Kidney (tissue), 22 donors: ENCODE results near the gene LIN28B. TPM values are rescaled to one million over a fixed set of nuclear protein-coding genes. Genes with fewer than 3 reads are reported as not detected.

Experiments
- DNase-seq, 5 donors: peaks; one replicate each; pipeline ENCODE4 v3.0.0-alpha.2; 2013 to 2020
- FAIRE-seq: peaks from 2 replicates; lab custom pipeline; 2012; peaks lifted over from hg19 to GRCh38; lab: Jason Lieb, UNC
- H3K27ac ChIP-seq, 2 donors: one replicate each; pipeline ENCODE4 v1.7.0; 2013; ENCODE audit warnings: low read depth in 2 of 2, low read length in 2 of 2, inconsistent platforms in 1 of 2
- H3K27me3 ChIP-seq: one replicate; pipeline ENCODE4 v1.7.1; 2013; ENCODE audit warnings: low read length, inconsistent platforms; ENCODE audit not compliant: control insufficient read depth, insufficient read depth
- H3K36me3 ChIP-seq, 3 donors: one replicate each; pipeline versions ENCODE4 v1.7.0 to v1.7.1; 2013; ENCODE audit warnings: low read length in 3 of 3, control low read depth in 1 of 3, inconsistent platforms in 1 of 3; ENCODE audit not compliant: insufficient read depth in 3 of 3, control insufficient read depth in 2 of 3
- H3K4me1 ChIP-seq, 3 donors: one replicate each; pipeline versions ENCODE4 v1.7.0 to v1.7.1; 2013; ENCODE audit warnings: low read length in 3 of 3, inconsistent platforms in 1 of 3, low read depth in 1 of 3; ENCODE audit not compliant: control insufficient read depth in 2 of 3, insufficient read depth in 2 of 3
- H3K4me3 ChIP-seq, 3 donors: one replicate each; pipeline versions ENCODE4 v1.7.0 to v1.8.1; 2013; ENCODE audit warnings: low read length in 3 of 3, control low read depth in 1 of 3, inconsistent platforms in 1 of 3
- H3K9ac ChIP-seq, 3 donors: one replicate each; pipeline versions ENCODE4 v1.7.0 to v1.7.1; 2013; ENCODE audit warnings: low read length in 3 of 3, control low read depth in 1 of 3, inconsistent platforms in 1 of 3
- H3K9me3 ChIP-seq, 3 donors: one replicate each; pipeline versions ENCODE4 v1.7.0 to v1.7.1; 2013; ENCODE audit warnings: low read length in 3 of 3, control low read depth in 1 of 3, inconsistent platforms in 1 of 3; ENCODE audit not compliant: control insufficient read depth in 2 of 3, insufficient read depth in 1 of 3
- CTCF ChIP-seq: IDR thresholded peaks from 3 replicates; pipeline ENCODE4 v1.5.1; 2012; ENCODE audit warnings: mild to moderate bottlenecking, moderate library complexity, borderline replicate concordance; ENCODE audit not compliant: insufficient read depth; ENCODE audit errors: extremely low read depth
- intact Hi-C: fragments of 100-400 bp; cut with DNase I; formaldehyde crosslinking; loops from one replicate; pipeline ENCODE4 v1.11.1; 2022
- long read RNA-seq, 10 donors: library from polyadenylated mRNA in 1 of 10; unstranded in 1 of 10; transcript quantifications; one replicate each; pipeline ENCODE4 v2.0.0 and lab custom pipeline, GENCODE V29; 2021 to 2026
- polyA plus RNA-seq: library from polyadenylated mRNA; stranded (reverse); fragments of 350-450 nt; fragmentation: Illumina TruSeq; extraction: RNeasy Lipid Tissue Mini Kit (QIAGEN cat#74804); gene quantifications from one replicate; pipeline ENCODE4 v1.2.3, GENCODE V29; 2014; ENCODE audit warnings: low read depth, low replicate concordance; ENCODE audit not compliant: insufficient read depth
- total RNA-seq: library from RNA; stranded (reverse); fragmentation: NEBNext Ultra II Directional; extraction: Animal tissue kit (Norgen Biotek cat#: 25700); gene quantifications from one replicate; pipeline ENCODE4 v1.2.1, GENCODE V29; 2021
- donor health status: control.
- donor health status: control.
- donor health status: control.
- donor health status: control.
- donor health status: control.
- donor health status: DM: yes; HTN: yes; CAD: no.
- donor health status: Normal renal cell carcinoma (clear cell type).

Gene LIN28B
- total RNA-seq (not detected), polyA plus RNA-seq (not detected)
- long read RNA-seq, donor 1: 0 reads
- long read RNA-seq, donor 2: 0 reads
- long read RNA-seq, donor 3: 0 reads
- long read RNA-seq, donor 4: 0 reads
- long read RNA-seq, donor 5: 0 reads
- long read RNA-seq, donor 6: 0 reads
- long read RNA-seq, donor 7: 0 reads
- long read RNA-seq, donor 8: 0 reads
- long read RNA-seq, donor 9: 0 reads
- long read RNA-seq, donor 10: 0 reads

GRCh38 chr6:104956731-104957294 lies at the start of gene LIN28B:
Gene LIN28B (plus strand): TSS chr6:104957107. CDS start chr6:104957251, 144 bp downstream.
- H3K9ac ChIP-seq: no peak within 1 kb of the TSS
- no peak for TF ChIP-seq CTCF
- FAIRE-seq (no peak), DNase-seq (peak in 3 of 5 donors; percentile 20 to 75 (median 45))
- H3K36me3 ChIP-seq: no peaks in the 10 kb centered on the region
- no peaks in the 10 kb centered on the region for H3K9me3 ChIP-seq
- H3K27me3 ChIP-seq: peaks cover 63% of the 10 kb centered on the region
- no peak within 1 kb of the TSS for H3K27ac ChIP-seq
- intact Hi-C loops: no loop called here
- peaks cover 0 to 4% (median 0%) of the 10 kb centered on the region in 3 donors for H3K4me1 ChIP-seq
- no peak within 1 kb of the TSS for H3K4me3 ChIP-seq

- Histone ChIP-seq H3K9ac (no peak overlapping the region), H3K4me1 (no peaks in the 10 kb centered on the region), H3K9me3 (peaks cover 0 to 3% (median 0%) of the 10 kb centered on the region in 3 donors), H3K27ac (no peak overlapping the region), H3K27me3 (no peaks in the 10 kb centered on the region), H3K4me3 (no peak overlapping the region), H3K36me3 (no peaks in the 10 kb centered on the region)
- TF ChIP-seq CTCF: no peak
- DNase-seq (no peak), FAIRE-seq (no peak)
- intact Hi-C loops: no loop called here
These were observed 48.6 kb upstream of the LIN28B start for GRCh38 chr6:104908031-104908887.

GRCh38 chr6:104908888-104909525 lies 47.9 kb upstream of the LIN28B start:
- intact Hi-C loops: no loop called here
- FAIRE-seq (no peak), DNase-seq (no peak)
- Histone ChIP-seq H3K27ac (no peak overlapping the region), H3K9me3 (peaks cover 0 to 3% (median 0%) of the 10 kb centered on the region in 3 donors), H3K4me3 (no peak overlapping the region), H3K9ac (no peak overlapping the region), H3K36me3 (no peaks in the 10 kb centered on the region), H3K4me1 (no peaks in the 10 kb centered on the region), H3K27me3 (no peaks in the 10 kb centered on the region)
- no peak for TF ChIP-seq CTCF
